ENCODE measurements around the gene MRPL49. TPM values are rescaled to one million over a fixed set of nuclear protein-coding genes. Genes with fewer than 3 reads are reported as not detected.

MRPL49 gene
- total RNA-seq, 2 experiments from 2014 or later = 36.5 to 37.4 TPM

DNA sequence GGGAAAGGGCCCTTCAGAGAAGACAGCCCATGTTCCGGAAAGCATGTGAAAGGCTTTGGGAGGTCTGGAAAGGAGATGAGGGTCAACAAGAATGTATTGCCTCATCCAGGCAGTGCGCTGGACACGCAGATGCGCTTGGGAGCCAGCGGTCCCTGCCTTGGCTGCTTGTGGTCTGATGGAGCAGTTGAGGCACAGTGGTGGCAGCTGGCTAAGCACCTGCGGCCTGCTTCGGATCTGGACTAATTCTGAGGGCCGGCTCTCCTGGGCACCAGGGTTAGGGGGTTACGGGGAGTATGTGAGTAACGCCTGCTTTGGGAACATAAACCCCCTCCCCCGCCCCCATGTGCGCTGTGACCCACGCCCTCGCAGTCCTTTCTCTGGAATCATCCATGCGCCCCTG, 15.0 kb upstream of the MRPL49 start:
- H3K4me3 Mint-ChIP-seq = no peak overlapping the region
- no peaks in the 10 kb centered on the region for H3K27me3 Mint-ChIP-seq
- no peak for DNase-seq
- H3K9me3 Mint-ChIP-seq = no peaks in the 10 kb centered on the region
- H3K27ac Mint-ChIP-seq = no peak overlapping the region
- POLR2A ChIA-PET = interaction anchor here (2.9 kb wide), 1 partner anchor 10 kb away, joined by 25 read pairs; the partner anchor contains the start of gene VPS51
- H3K36me3 Mint-ChIP-seq (ENCODE audit: low read depth) = peaks cover 25% of the 10 kb centered on the region
- peaks cover 41% of the 10 kb centered on the region for H3K4me1 Mint-ChIP-seq
- CTCF ChIA-PET = no interaction called here

DNA sequence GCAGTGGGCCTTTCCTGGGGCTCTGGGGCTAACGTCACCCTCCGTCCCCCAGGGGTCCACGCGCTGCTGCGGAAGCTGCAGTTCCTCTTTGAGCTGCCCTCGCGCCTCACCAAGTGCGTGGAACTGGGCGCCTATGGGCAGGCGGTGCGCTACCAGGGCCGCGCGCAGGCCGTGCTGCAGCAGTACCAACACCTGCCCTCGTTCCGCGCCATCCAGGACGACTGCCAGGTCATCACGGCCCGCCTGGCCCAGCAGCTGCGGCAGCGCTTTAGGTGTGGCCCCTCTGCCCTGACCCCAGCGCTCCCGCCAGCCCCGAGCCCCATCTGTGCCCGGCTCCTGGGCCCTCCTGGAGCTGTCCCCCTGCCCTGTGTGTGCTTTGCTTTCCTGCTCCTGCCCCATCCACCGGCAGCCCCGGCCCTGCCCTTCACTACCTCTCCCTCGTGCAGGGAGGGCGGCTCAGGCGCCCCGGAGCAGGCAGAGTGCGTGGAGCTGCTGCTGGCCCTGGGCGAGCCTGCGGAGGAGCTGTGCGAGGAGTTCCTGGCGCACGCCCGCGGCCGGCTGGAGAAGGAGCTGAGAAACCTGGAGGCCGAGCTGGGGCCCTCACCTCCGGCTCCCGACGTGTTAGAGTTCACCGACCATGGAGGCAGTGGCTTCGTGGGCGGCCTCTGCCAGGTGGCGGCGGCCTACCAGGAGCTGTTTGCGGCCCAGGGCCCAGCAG, 14.2 kb upstream of the MRPL49 start:
- Mint-ChIP-seq H3K9me3 (no peaks in the 10 kb centered on the region), H3K36me3 (ENCODE audit: low read depth) (peaks cover 25% of the 10 kb centered on the region), H3K27ac (no peak overlapping the region), H3K4me1 (peaks cover 41% of the 10 kb centered on the region), H3K27me3 (no peaks in the 10 kb centered on the region), H3K4me3 (no peak overlapping the region)
- no peak for DNase-seq
- ChIA-PET POLR2A (interaction anchor here (1.1 to 5.6 kb wide), 5 partner anchors 9 to 68 kb away, joined by 3 to 75 read pairs (median 4); partner anchors contain the start of genes FAU, MRPL49, VPS51 and ZNHIT2), CTCF (no interaction called here)

DNA sequence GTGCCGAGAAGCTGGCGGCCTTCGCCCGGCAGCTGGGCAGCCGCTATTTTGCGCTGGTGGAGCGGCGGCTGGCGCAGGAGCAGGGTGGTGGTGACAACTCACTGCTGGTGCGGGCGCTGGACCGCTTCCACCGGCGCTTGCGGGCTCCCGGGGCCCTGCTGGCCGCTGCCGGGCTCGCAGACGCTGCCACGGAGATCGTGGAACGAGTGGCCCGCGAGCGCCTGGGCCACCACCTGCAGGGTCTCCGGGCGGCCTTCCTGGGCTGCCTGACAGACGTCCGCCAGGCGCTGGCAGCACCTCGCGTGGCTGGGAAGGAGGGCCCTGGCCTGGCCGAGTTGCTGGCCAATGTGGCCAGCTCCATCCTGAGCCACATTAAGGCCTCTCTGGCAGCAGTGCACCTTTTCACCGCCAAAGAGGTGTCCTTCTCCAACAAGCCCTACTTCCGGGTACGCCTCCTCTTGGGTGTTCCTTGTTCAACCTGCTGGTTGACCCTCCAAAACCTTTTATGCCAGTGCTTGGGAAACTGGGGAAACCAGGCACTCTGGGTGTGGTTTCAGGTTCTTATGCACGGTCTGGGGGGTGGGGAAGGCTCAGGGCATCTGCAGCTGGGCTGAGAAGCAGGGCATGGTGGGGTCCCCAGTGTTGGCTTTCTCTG, 13.5 kb upstream of the MRPL49 start:
- Mint-ChIP-seq H3K9me3 (no peaks in the 10 kb centered on the region), H3K27me3 (no peaks in the 10 kb centered on the region), H3K27ac (no peak overlapping the region), H3K4me3 (no peak overlapping the region), H3K36me3 (ENCODE audit: low read depth) (peaks cover 23% of the 10 kb centered on the region), H3K4me1 (peaks cover 46% of the 10 kb centered on the region)
- CTCF ChIA-PET = interaction anchor here (1.5 to 5.2 kb wide), 4 partner anchors 11 to 208 kb away, joined by 4 to 89 read pairs (median 12); partner anchors contain the start of genes CDCA5, VPS51 and ZFPL1
- POLR2A ChIA-PET = interaction anchor here (1.1 to 5.6 kb wide), 7 partner anchors 9 to 73 kb away, joined by 3 to 75 read pairs (median 18); partner anchors contain the start of genes CAPN1, FAU, MRPL49 and SYVN1
- no peak for DNase-seq

DNA sequence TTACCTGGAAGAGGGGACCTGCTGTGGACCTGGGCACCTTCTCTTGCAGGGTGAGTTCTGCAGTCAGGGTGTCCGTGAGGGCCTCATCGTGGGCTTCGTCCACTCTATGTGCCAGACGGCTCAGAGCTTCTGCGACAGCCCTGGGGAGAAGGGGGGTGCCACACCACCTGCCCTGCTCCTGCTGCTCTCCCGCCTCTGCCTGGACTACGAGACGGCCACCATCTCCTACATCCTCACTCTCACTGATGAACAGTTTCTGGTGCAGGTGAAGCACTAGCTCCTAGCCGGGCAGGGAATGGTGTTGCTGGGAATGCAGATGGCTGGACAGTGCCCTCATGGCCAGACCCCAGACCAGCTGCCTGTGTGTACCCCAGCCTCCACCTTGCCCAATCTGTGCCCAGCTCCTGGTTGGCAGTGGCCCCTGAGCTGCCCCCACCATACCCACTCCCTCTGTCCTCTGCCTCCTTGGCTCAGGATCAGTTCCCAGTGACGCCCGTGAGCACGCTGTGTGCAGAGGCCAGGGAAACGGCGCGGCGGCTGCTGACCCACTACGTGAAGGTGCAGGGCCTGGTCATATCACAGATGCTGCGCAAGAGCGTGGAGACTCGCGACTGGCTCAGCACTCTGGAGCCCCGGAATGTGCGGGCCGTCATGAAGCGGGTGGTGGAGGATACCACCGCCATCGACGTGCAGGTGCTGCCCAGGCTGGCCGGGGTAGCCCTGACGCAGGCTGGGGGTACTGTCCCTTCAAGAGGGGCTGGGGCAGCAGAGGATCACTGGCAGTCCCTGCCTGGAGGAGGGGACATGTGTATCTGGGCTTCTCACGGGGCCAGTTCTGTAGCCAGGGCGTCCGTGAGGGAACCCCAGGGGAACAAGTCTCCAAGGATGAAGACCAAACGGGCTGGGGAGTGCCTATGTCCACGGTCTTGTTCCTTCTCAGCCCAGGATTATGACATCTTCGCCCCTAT, 12.6 kb upstream of the MRPL49 start:
- H3K9me3 Mint-ChIP-seq = no peaks in the 10 kb centered on the region
- ChIA-PET CTCF (interaction anchor here (0.7 to 5.2 kb wide), 18 partner anchors 8 to 261 kb away, joined by 3 to 89 read pairs (median 4); partner anchors contain the start of genes ARL2, CAPN1, CDCA5 and FAU), POLR2A (interaction anchor here (1.0 to 5.7 kb wide), 10 partner anchors 12 to 152 kb away, joined by 4 to 83 read pairs (median 16); partner anchors contain the start of genes ARL2, CAPN1, CDCA5 and FAU)
- no peak for DNase-seq
- H3K4me3 Mint-ChIP-seq = no peak overlapping the region
- no peaks in the 10 kb centered on the region for H3K27me3 Mint-ChIP-seq
- H3K27ac Mint-ChIP-seq = peak overlapping the region; percentile 44
- H3K4me1 Mint-ChIP-seq = peaks cover 49% of the 10 kb centered on the region
- H3K36me3 Mint-ChIP-seq (ENCODE audit: low read depth) = peaks cover 21% of the 10 kb centered on the region

DNA sequence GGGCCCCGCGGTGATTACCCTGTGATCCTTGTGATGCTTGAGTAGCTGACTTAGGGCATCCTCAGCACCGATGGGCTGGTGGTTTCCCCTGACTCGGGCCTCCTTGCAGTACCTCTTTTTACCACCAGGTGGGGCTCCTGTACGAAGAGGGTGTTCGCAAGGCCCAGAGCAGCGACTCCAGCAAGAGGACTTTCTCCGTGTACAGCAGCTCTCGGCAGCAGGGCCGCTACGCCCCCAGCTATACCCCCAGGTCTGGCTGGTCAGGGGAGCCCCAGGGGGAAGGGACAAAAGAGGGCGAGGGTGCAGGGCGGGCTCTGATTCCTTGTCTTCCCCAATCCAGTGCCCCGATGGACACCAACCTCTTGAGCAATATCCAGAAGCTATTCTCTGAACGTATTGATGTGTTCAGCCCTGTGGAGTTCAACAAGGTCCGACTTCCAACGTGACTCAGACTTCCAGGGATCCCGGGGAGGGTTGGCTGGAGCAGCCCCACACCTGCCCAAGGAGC, 11.7 kb upstream of the MRPL49 start:
- no peak overlapping the region for H3K4me3 Mint-ChIP-seq
- peaks cover 16% of the 10 kb centered on the region for H3K36me3 Mint-ChIP-seq (ENCODE audit: low read depth)

DNA sequence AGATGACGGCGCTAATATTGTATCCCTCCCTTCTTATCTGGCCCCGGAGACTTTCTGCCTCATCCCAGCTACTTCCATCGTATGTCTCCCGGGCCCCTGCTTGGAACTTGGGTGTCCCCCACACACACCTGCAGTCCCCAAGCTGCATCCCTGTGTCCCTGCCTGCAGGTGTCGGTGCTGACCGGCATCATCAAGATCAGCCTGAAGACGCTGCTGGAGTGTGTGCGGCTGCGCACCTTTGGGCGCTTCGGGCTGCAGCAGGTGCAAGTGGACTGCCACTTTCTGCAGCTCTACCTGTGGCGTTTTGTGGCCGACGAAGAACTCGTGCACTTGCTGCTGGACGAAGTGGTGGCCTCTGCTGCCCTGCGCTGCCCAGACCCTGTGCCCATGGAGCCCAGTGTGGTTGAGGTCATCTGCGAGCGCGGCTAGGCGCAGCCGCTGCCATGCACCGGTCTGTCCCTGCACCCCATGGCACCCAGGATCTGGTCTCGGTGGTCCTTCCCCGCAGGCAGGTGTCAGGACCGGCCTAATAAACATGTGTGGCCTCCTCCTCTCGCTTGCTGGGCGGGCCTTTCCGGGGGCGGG, 10.9 kb upstream of the MRPL49 start:
- POLR2A ChIA-PET = interaction anchor here (0.6 to 5.7 kb wide), 15 partner anchors 9 to 367 kb away, joined by 3 to 83 read pairs (median 6); partner anchors contain the start of genes ARL2, CAPN1, CDCA5 and EHD1
- CTCF ChIA-PET = interaction anchor here (0.9 to 5.2 kb wide), 26 partner anchors 9 to 332 kb away, joined by 3 to 89 read pairs (median 5); partner anchors contain the start of genes ARL2, CAPN1, CDCA5 and FAU
- peak overlapping the region; percentile 80 for H3K27ac Mint-ChIP-seq

More for the DNA sequence above, 11.7 kb upstream of the MRPL49 start:
- H3K9me3 Mint-ChIP-seq = no peaks in the 10 kb centered on the region
- DNase-seq = peak; percentile 95
- POLR2A ChIA-PET = interaction anchor here (0.6 to 5.7 kb wide), 12 partner anchors 11 to 366 kb away, joined by 3 to 83 read pairs (median 10); partner anchors contain the start of genes ARL2, CAPN1, CDCA5 and EHD1
- H3K27ac Mint-ChIP-seq = peak overlapping the region; percentile 44
- no peaks in the 10 kb centered on the region for H3K27me3 Mint-ChIP-seq
- peaks cover 43% of the 10 kb centered on the region for H3K4me1 Mint-ChIP-seq
- CTCF ChIA-PET = interaction anchor here (0.7 to 5.2 kb wide), 22 partner anchors 9 to 331 kb away, joined by 3 to 89 read pairs (median 4); partner anchors contain the start of genes ARL2, CAPN1, CDCA5 and FAU

DNA sequence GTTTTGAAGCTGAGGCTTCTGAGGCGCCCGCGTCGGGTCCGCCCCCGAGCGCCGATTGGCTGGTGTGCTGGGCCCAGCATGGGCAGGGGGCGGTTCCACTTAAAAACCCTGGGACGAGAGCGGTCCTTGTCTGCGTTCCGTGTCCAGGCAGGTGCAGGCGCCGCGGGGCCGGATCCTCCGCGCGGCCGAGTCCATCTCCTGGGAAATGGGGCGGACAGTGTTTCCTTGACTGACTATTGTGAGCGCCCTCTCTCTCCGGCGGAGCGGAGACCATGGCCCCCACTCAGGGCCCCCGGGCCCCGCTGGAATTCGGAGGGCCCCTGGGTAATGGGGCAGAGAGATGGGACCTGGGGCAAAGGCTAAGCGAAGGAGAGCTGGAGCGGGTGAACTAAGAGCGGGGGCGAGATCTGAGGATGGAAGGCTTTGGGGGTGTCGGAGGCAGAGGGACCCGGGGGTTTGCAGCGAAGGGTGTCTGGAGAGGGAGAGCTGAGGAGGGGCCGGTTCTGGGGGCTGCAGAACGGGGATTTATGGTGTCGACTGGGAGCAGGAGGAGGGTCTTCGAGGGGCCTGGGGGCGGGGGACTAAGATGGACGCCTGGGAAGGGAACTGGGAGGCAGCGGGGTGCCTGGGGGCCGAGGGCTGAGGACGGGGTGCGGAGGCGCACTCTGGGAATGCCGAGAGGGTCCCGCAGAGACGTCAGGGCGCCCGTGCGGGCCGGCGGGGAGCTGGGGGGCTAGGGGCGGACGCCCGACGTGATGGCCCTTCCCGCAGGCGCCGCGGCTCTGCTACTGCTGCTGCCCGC, 10.2 kb upstream of the MRPL49 start, which contains the start of gene TM7SF2:
TM7SF2 (plus strand) TSS at position 129 of the 802 bp plus-strand sequence; CDS start at position 273, 144 bp downstream.
- peaks cover 12% of the 10 kb centered on the region for H3K36me3 Mint-ChIP-seq (ENCODE audit: low read depth)
- POLR2A ChIA-PET = interaction anchor here (0.6 to 5.7 kb wide), 18 partner anchors 9 to 368 kb away, joined by 3 to 83 read pairs (median 6); partner anchors contain the start of genes ARL2, CAPN1, CDCA5 and FAU
- CTCF ChIA-PET = interaction anchor here (0.9 to 5.2 kb wide), 19 partner anchors 9 to 333 kb away, joined by 3 to 89 read pairs (median 4); partner anchors contain the start of genes CDCA5, FAU, MRPL49 and SF1
- no peaks in the 10 kb centered on the region for H3K27me3 Mint-ChIP-seq
- peak within 1 kb of the TSS; percentile 80 for H3K27ac Mint-ChIP-seq
- H3K4me1 Mint-ChIP-seq = peaks cover 49% of the 10 kb centered on the region
- H3K4me3 Mint-ChIP-seq = peak within 1 kb of the TSS; percentile 87
- peak; percentile 96 for DNase-seq
- no peaks in the 10 kb centered on the region for H3K9me3 Mint-ChIP-seq

More for the DNA sequence above, 10.9 kb upstream of the MRPL49 start:
- H3K9me3 Mint-ChIP-seq = no peaks in the 10 kb centered on the region
- H3K4me1 Mint-ChIP-seq = peaks cover 44% of the 10 kb centered on the region
- no peak for DNase-seq
- no peaks in the 10 kb centered on the region for H3K27me3 Mint-ChIP-seq
- peaks cover 13% of the 10 kb centered on the region for H3K36me3 Mint-ChIP-seq (ENCODE audit: low read depth)
- H3K4me3 Mint-ChIP-seq = peak overlapping the region; percentile 87

DNA sequence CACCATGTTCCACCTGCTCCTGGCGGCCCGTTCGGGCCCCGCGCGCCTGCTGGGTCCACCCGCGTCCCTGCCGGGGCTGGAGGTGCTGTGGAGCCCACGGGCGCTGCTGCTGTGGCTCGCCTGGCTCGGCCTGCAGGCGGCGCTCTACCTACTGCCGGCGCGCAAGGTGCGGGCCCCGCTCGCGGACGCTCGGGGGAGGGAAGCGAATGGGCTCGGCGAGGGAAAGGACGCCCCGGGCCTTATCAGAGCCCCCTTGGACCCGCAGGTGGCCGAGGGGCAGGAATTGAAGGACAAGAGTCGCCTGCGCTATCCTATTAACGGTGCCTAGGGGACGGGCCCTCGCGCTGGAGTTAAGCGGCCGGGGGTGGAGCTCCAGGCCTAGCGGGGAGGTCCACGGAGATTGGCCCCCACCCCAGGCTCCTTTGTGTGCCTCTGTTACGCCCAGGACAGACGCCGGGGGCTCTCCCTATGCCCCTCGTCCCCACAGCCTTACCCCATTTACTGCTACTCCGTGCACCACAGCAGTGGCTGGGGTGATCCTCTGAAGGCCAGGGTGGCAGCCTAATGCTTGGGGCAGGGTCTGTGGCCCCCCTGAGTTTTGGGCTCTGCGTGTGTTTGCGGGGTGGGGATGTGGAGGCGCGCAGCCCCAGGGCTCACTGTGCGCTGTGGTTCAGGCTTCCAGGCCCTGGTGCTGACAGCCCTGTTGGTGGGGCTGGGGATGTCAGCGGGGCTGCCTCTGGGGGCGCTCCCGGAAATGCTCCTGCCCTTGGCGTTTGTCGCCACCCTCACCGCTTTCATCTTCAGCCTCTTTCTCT, 9.4 kb upstream of the MRPL49 start:
- DNase-seq = peak; percentile 83
- H3K4me3 Mint-ChIP-seq = peak overlapping the region; percentile 87
- H3K4me1 Mint-ChIP-seq = peaks cover 53% of the 10 kb centered on the region
- peak overlapping the region; percentile 71 for H3K27ac Mint-ChIP-seq
- no peaks in the 10 kb centered on the region for H3K9me3 Mint-ChIP-seq
- CTCF ChIA-PET = interaction anchor here (0.9 to 5.2 kb wide), 14 partner anchors 8 to 334 kb away, joined by 3 to 89 read pairs (median 6); partner anchors contain the start of genes CDCA5, FAU, MRPL49 and SF1
- H3K36me3 Mint-ChIP-seq (ENCODE audit: low read depth) = peaks cover 16% of the 10 kb centered on the region
- no peaks in the 10 kb centered on the region for H3K27me3 Mint-ChIP-seq
- POLR2A ChIA-PET = interaction anchor here (0.6 to 5.7 kb wide), 13 partner anchors 8 to 369 kb away, joined by 3 to 83 read pairs (median 6); partner anchors contain the start of genes CAPN1, FAU, MRPL49 and NEAT1

DNA sequence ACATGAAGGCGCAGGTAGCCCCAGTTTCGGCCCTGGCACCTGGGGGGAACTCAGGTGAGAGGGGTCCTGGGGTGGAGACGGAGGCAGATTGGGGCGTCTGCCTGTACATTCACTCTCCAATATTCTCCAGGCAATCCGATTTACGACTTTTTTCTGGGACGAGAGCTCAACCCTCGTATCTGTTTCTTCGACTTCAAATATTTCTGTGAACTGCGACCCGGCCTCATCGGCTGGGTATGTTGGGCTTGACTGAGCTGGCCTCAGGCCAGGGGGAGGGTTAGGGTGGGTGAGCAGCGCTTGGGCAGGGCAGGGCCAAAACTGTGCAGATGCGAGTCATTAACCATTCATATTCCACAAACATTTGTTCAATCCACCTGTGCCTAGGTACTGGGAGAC, 8.8 kb upstream of the MRPL49 start:
- Mint-ChIP-seq H3K27me3 (no peaks in the 10 kb centered on the region), H3K27ac (peak overlapping the region; percentile 71)

More for the DNA sequence above, 8.8 kb upstream of the MRPL49 start:
- Mint-ChIP-seq H3K4me3 (peak overlapping the region; percentile 87), H3K36me3 (ENCODE audit: low read depth) (peaks cover 22% of the 10 kb centered on the region), H3K4me1 (peaks cover 57% of the 10 kb centered on the region), H3K9me3 (no peaks in the 10 kb centered on the region)
- CTCF ChIA-PET = interaction anchor here (0.5 to 5.2 kb wide), 9 partner anchors 8 to 223 kb away, joined by 3 to 89 read pairs (median 8); partner anchors contain the start of genes FAU, MRPL49, SYVN1 and VPS51
- POLR2A ChIA-PET = interaction anchor here (0.6 to 5.7 kb wide), 8 partner anchors 8 to 216 kb away, joined by 3 to 83 read pairs (median 5); partner anchors contain the start of genes CDCA5, FAU, MRPL49 and POLA2
- DNase-seq = no peak
